ENCODE data around the gene C19orf25. TPM values are rescaled to one million over a fixed set of nuclear protein-coding genes. Genes with fewer than 3 reads are reported as not detected.

Gene C19orf25
- total and polyA plus RNA-seq, 10 of the 15 experiments (the other 5 are each of a cell fraction or from before 2014, with no cell fraction given) = 1.2 to 67.0 (median 25.6) TPM

- no peak for DNase-seq (ENCODE audit: low read depth, low spot score)
- Histone ChIP-seq H3K27me3 (replicated peaks in 1 of 2; ENCODE audit: control insufficient read depth in 2 of 2, insufficient read depth in 2 of 2, low read length in 1 of 2) (no peaks in the 10 kb centered on the region; a peak in 1 of 4 replicates), H4K20me1 (ENCODE audit: control insufficient read depth, insufficient read depth) (no peaks in the 10 kb centered on the region), H3K4me3 (no peak overlapping the region; the same call in 1 of the 2 replicates), H3K36me3 (ENCODE audit: control insufficient read depth in 2 of 2, insufficient read depth in 2 of 2, low read length in 1 of 2) (no peaks in the 10 kb centered on the region), H3K27ac (ENCODE audit: control insufficient read depth, insufficient read depth) (no peak overlapping the region), H3K4me2 (ENCODE audit: control insufficient read depth, insufficient read depth) (peak overlapping the region; percentile 77), H2AFZ (ENCODE audit: control insufficient read depth, low read depth, low read length) (no peak overlapping the region), H3K4me1 (ENCODE audit: control insufficient read depth, insufficient read depth, low read length) (no peaks in the 10 kb centered on the region), H3K79me2 (ENCODE audit: control insufficient read depth, insufficient read depth, low read length) (no peaks in the 10 kb centered on the region), H3K9ac (ENCODE audit: control insufficient read depth, insufficient read depth, low read length) (no peak overlapping the region), H3K9me3 (replicated peaks; ENCODE audit: control insufficient read depth, insufficient read depth, low read length) (no peaks in the 10 kb centered on the region)
- 7% methylated on average over 34 of the region's 52 CpGs for WGBS (ENCODE audit: insufficient coverage, insufficient replicate concordance, low lambda C conversion rate, missing lambda C conversion rate)
- TF ChIP-seq CTCF (IDR thresholded peaks at IDR 0.05 in 2 of 3, conservative IDR thresholded peaks at IDR 0.05 in 1 of 3; ENCODE audit: control insufficient read depth in 2 of 3, extremely low read depth in 1 of 3, insufficient read depth in 1 of 3, low read depth in 3 of 3, low read length in 3 of 3) = peak; percentile 57 to 76 (median 58)
- TF ChIP-seq RAD21 (IDR thresholded peaks at IDR 0.05; ENCODE audit: insufficient read depth, low read depth, low read length) = peak; percentile 37; the same call in 1 of the 2 replicates
- TF ChIP-seq EGR1 (IDR thresholded peaks at IDR 0.05; ENCODE audit: borderline replicate concordance in 1 of 2, low read depth in 2 of 2, low read length in 2 of 2) = peak in 1 of 2 experiments; percentile 68; a peak in 1 of 3 replicates
- peak; percentile 32; the same call in 1 of the 2 replicates for TF ChIP-seq FOXM1 (IDR thresholded peaks at IDR 0.05; ENCODE audit: low read depth, low read length)
- TF ChIP-seq POLR2AphosphoS2 (IDR thresholded peaks at IDR 0.05; ENCODE audit: low read depth, low read length) = no peak
- TF ChIP-seq SMC3 (IDR thresholded peaks at IDR 0.05; ENCODE audit: borderline replicate concordance, low read length) = peak; percentile 27; the same call in 1 of the 2 replicates
- no peak for TF ChIP-seq TARDBP (IDR thresholded peaks at IDR 0.05; ENCODE audit: borderline replicate concordance)
- TF ChIP-seq YY1 (IDR thresholded peaks at IDR 0.05; ENCODE audit: low read depth, low read length) = 0 out of 2 replicates have a peak, but pooled peaks have one; percentile 26
- no peak for TF ChIP-seq SIN3A (IDR thresholded peaks at IDR 0.05; ENCODE audit: low read depth, low read length)
- no peak for TF ChIP-seq ETV6 (conservative IDR thresholded peaks at IDR 0.05 in 1 of 2, IDR thresholded peaks at IDR 0.05 in 1 of 2; ENCODE audit: borderline replicate concordance in 1 of 2, low read depth in 1 of 2)
- peak; percentile 26; the same call in 1 of the 2 replicates for TF ChIP-seq DPF2 (IDR thresholded peaks at IDR 0.05)
- ChIA-PET CTCF (no interaction called here), RAD21 (ENCODE audit: unreplicated experiment) (no interaction called here), POLR2A (no interaction called here), SMC1A (ENCODE audit: uncharacterized antibody, unreplicated experiment) (no interaction called here)
- no TSS peak for BruUV-seq (replicated peaks)
- FAIRE-seq = no peak
- intact Hi-C loops (cut with micrococcal nuclease; ENCODE audit: unreplicated experiment) (no loop called here), in situ Hi-C loops (cut with MboI) (no loop called here)
- ATAC-seq = peak; percentile 88
Measured at GRCh38 chr19:1513499-1514294, 34.7 kb upstream of the C19orf25 start.

Measured in GM12878 (cell line).